Astrocyte (in vitro differentiated cells and primary cell): ENCODE data around the gene LMX1A. TPM values are rescaled to one million over a fixed set of nuclear protein-coding genes. Genes with fewer than 3 reads are reported as not detected.

Experiments
- DNase-seq: peaks from one replicate; pipeline ENCODE4 v3.0.0-alpha.2; 2010; ENCODE audit warnings: low read depth
- FAIRE-seq: peaks from 2 replicates; lab custom pipeline; 2011; peaks lifted over from hg19 to GRCh38; lab: Jason Lieb, UNC
- H2AFZ ChIP-seq: 2 replicates; pipeline ENCODE4 v1.6.0; 2012; ENCODE audit warnings: low read depth, low read length, inconsistent platforms
- H3K27ac ChIP-seq: 2 replicates; pipeline ENCODE4 v1.5.1; 2011; ENCODE audit warnings: low read depth, low read length, inconsistent platforms
- H3K27me3 ChIP-seq: 2 replicates; pipeline ENCODE4 v1.6.0; 2011; ENCODE audit warnings: low read length, inconsistent platforms; ENCODE audit not compliant: insufficient read depth
- H3K36me3 ChIP-seq: 2 replicates; pipeline ENCODE4 v1.5.1; 2011; ENCODE audit warnings: low read length, inconsistent platforms; ENCODE audit not compliant: insufficient read depth
- H3K4me1 ChIP-seq: 2 replicates; pipeline ENCODE4 v1.5.1; 2011; ENCODE audit warnings: low read length, inconsistent platforms; ENCODE audit not compliant: insufficient read depth
- H3K4me2 ChIP-seq: 2 replicates; pipeline ENCODE4 v1.6.0; 2012; ENCODE audit warnings: low read length, inconsistent platforms
- H3K4me3 ChIP-seq: 2 replicates; pipeline ENCODE4 v1.5.1; 2011; ENCODE audit warnings: low read depth, mild to moderate bottlenecking, low read length, inconsistent platforms; ENCODE audit not compliant: insufficient read depth
- H3K79me2 ChIP-seq: 2 replicates; pipeline ENCODE4 v1.6.0; 2012; ENCODE audit warnings: mild to moderate bottlenecking, low read length, inconsistent platforms; ENCODE audit not compliant: insufficient read depth
- H3K9ac ChIP-seq: 2 replicates; pipeline ENCODE4 v1.6.0; 2012; ENCODE audit warnings: mild to moderate bottlenecking, low read length, inconsistent platforms
- H3K9me3 ChIP-seq: 2 replicates; pipeline ENCODE4 v1.5.1; 2012; ENCODE audit warnings: low read depth, mild to moderate bottlenecking, low read length, inconsistent platforms; ENCODE audit not compliant: insufficient read depth
- H4K20me1 ChIP-seq: 2 replicates; pipeline ENCODE4 v1.6.0; 2012; ENCODE audit warnings: low read length, inconsistent platforms; ENCODE audit not compliant: insufficient read depth
- H3K27ac Mint-ChIP-seq: one replicate; pipeline ENCODE4 v1.8.0; 2021; ENCODE audit warnings: mild to moderate bottlenecking, mixed read lengths; ENCODE audit not compliant: unreplicated experiment
- H3K27me3 Mint-ChIP-seq: one replicate; pipeline ENCODE4 v1.8.0; 2021; ENCODE audit warnings: low read depth, mixed read lengths; ENCODE audit not compliant: unreplicated experiment
- H3K36me3 Mint-ChIP-seq: one replicate; pipeline ENCODE4 v1.8.0; 2021; ENCODE audit warnings: low read depth, mixed read lengths; ENCODE audit not compliant: unreplicated experiment
- H3K4me1 Mint-ChIP-seq: one replicate; pipeline ENCODE4 v1.8.0; 2021; ENCODE audit warnings: low read depth, mixed read lengths; ENCODE audit not compliant: unreplicated experiment
- H3K4me3 Mint-ChIP-seq: one replicate; pipeline ENCODE4 v1.8.0; 2021; ENCODE audit warnings: mild to moderate bottlenecking, moderate library complexity, mixed read lengths; ENCODE audit not compliant: unreplicated experiment
- H3K9me3 Mint-ChIP-seq: one replicate; pipeline ENCODE4 v1.8.0; 2021; ENCODE audit warnings: mild to moderate bottlenecking, mixed read lengths; ENCODE audit not compliant: unreplicated experiment
- CTCF ChIP-seq: IDR thresholded peaks from 2 replicates; pipeline ENCODE4 v1.5.1; 2011; ENCODE audit warnings: low read depth, mild to moderate bottlenecking, inconsistent platforms, low read length, moderate library complexity; ENCODE audit not compliant: insufficient read depth
- EZH2 ChIP-seq: IDR thresholded peaks from 2 replicates; pipeline ENCODE4 v1.6.1; 2012; ENCODE audit warnings: mild to moderate bottlenecking, low read length, inconsistent platforms; ENCODE audit not compliant: insufficient read depth
- total RNA-seq: library from RNA; stranded (reverse); gene quantifications from 2 replicates; pipeline ENCODE4 v1.2.1, GENCODE V29; 2021

Gene LMX1A
- total RNA-seq, 1 donor from 2014 or later, result not detected

DNA sequence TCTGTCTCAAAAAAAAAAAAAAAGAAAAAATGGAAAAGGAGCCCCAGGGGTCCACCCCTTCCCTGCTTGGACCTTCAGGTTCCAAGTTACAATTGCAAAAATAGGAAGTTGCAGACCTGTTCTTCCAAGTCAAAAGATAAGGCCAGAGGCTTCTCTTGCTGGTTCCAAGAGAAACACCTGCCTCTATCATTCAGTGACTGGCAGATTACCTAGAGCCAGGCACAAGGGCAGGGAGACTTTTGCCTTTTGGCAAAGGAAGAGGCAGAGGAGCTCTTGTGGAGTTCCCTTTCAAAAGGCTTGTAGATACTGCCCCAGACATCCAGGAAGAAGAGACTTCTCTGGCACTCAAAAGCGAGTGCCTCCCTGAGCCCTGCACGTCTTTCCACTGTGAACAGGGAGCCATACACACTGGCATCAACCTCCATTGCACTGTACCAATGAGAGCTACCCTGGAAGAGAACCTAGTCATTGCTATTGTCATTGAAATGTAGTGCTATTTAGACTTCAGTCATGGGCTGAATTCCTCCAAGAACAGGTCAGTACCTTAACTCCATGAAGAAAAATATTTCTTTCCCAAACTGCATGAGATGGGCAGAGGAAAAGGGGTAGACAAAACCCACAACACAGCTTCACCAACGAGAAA, 91.2 kb downstream of the LMX1A start:
- no peak overlapping the region for H3K9ac ChIP-seq
- H3K4me1 Mint-ChIP-seq, result no peaks in the 10 kb centered on the region
- peaks cover 15% of the 10 kb centered on the region for H3K27me3 Mint-ChIP-seq
- no peak overlapping the region for H3K4me3 Mint-ChIP-seq
- no peak overlapping the region for H3K27ac Mint-ChIP-seq
- H3K27ac ChIP-seq, result no peak overlapping the region
- H4K20me1 ChIP-seq, result no peaks in the 10 kb centered on the region
- DNase-seq (no peak), FAIRE-seq (no peak)
- H3K4me2 ChIP-seq, result no peak overlapping the region
- no peaks in the 10 kb centered on the region for H3K9me3 Mint-ChIP-seq
- no peaks in the 10 kb centered on the region for H3K79me2 ChIP-seq
- no peaks in the 10 kb centered on the region for H3K36me3 ChIP-seq
- H3K36me3 Mint-ChIP-seq, result no peaks in the 10 kb centered on the region
- no peak for TF ChIP-seq EZH2
- no peak for TF ChIP-seq CTCF
- no peak overlapping the region for H3K4me3 ChIP-seq
- H2AFZ ChIP-seq, result no peak overlapping the region
- H3K4me1 ChIP-seq, result no peaks in the 10 kb centered on the region
- H3K27me3 ChIP-seq, result no peaks in the 10 kb centered on the region
- peaks cover 2% of the 10 kb centered on the region for H3K9me3 ChIP-seq

DNA sequence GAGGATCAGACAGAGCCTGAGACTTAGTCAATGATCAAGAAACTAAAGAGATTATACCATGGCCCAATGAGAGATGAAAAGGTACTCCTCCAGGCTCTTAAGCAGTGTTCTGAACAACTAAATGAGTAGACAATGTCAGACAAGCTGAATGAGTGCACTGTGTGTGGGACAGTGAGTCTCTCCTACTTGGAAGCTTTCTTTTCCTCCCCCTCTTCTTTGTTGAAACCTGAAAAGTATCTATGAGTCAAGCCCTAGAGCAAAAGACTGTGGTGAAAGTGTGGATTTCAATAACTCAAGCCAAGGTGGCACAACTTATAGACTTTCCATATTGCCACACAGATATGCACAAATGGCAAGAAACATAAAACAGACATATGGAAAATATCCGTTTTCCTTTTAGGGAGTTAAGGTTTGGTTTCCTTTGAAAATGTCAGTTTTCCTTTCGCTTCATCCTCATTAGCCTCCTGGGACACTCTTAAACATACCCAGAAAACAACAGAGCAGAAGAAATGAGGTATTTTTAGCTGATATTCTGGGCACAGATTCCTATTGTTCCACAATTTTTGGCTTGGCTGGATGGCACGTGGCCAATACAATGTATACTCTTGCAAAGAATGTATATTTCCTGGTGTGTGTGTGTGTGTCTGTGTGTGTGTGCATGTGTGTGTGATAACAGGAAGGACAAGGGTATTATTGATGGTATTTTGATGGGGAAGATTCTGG, 96.6 kb downstream of the LMX1A start:
- H3K27me3 ChIP-seq, result no peaks in the 10 kb centered on the region
- no peak for DNase-seq
- Mint-ChIP-seq H3K4me1 (no peaks in the 10 kb centered on the region), H3K36me3 (no peaks in the 10 kb centered on the region), H3K27me3 (peaks cover 43% of the 10 kb centered on the region), H3K9me3 (peaks cover 3% of the 10 kb centered on the region), H3K4me3 (no peak overlapping the region), H3K27ac (no peak overlapping the region)
- TF ChIP-seq CTCF, result no peak
- no peak for TF ChIP-seq EZH2
- no peak for FAIRE-seq
- H3K79me2 ChIP-seq, result no peaks in the 10 kb centered on the region
- H3K9ac ChIP-seq, result no peak overlapping the region
- H3K4me3 ChIP-seq, result no peak overlapping the region
- H3K4me1 ChIP-seq, result no peaks in the 10 kb centered on the region
- no peak overlapping the region for H3K27ac ChIP-seq
- no peak overlapping the region for H3K4me2 ChIP-seq
- H4K20me1 ChIP-seq, result no peaks in the 10 kb centered on the region
- H2AFZ ChIP-seq, result no peak overlapping the region
- no peaks in the 10 kb centered on the region for H3K36me3 ChIP-seq
- H3K9me3 ChIP-seq, result peaks cover 2% of the 10 kb centered on the region

DNA sequence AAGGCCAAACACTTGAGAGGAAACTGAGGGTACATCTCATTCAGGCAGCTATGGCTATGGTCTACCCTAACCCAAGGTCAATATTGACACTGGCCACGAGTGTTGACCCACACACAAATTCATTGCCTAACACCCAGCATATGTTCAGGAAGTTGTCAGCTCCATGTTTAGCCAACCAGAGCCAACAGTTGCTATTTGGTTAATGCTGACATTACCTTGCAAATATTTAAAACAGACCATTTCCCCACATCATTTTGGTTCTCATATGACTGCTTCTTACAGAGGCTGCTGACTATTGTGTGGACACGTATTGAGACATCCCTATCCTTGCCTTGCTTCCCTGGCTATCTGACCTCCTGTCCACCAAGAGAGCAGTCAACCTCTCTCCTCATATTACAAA, 97.3 kb downstream of the LMX1A start:
- no peaks in the 10 kb centered on the region for H3K4me1 Mint-ChIP-seq
- H3K36me3 Mint-ChIP-seq, result no peaks in the 10 kb centered on the region
- FAIRE-seq, result no peak
- no peaks in the 10 kb centered on the region for H3K27me3 ChIP-seq
- H3K27ac Mint-ChIP-seq, result no peak overlapping the region
- peaks cover 47% of the 10 kb centered on the region for H3K27me3 Mint-ChIP-seq
- no peak overlapping the region for H3K4me3 ChIP-seq
- no peak for TF ChIP-seq EZH2
- no peak for TF ChIP-seq CTCF
- no peak overlapping the region for H3K4me3 Mint-ChIP-seq
- no peak overlapping the region for H3K4me2 ChIP-seq
- no peak overlapping the region for H3K27ac ChIP-seq
- H3K4me1 ChIP-seq, result no peaks in the 10 kb centered on the region
- no peaks in the 10 kb centered on the region for H4K20me1 ChIP-seq
- peaks cover 3% of the 10 kb centered on the region for H3K9me3 Mint-ChIP-seq
- no peak overlapping the region for H2AFZ ChIP-seq
- peaks cover 2% of the 10 kb centered on the region for H3K9me3 ChIP-seq
- H3K36me3 ChIP-seq, result no peaks in the 10 kb centered on the region
- no peak for DNase-seq
- no peak overlapping the region for H3K9ac ChIP-seq
- no peaks in the 10 kb centered on the region for H3K79me2 ChIP-seq
